GM12874 (cell line): ENCODE data around the gene PALD1.

Source experiments
- TF ChIP-seq, protein P1 (sequence below): IDR thresholded peaks from 2 replicates; pipeline ENCODE4 v1.5.1; 2011; ENCODE audit warnings: low read depth, mild to moderate bottlenecking, control low read depth, low read length, moderate library complexity; ENCODE audit not compliant: insufficient read depth

Gene PALD1

GRCh38 chr10:70595566-70596016 is 117.0 kb downstream of the PALD1 start:
- TF ChIP-seq, protein P1, sequence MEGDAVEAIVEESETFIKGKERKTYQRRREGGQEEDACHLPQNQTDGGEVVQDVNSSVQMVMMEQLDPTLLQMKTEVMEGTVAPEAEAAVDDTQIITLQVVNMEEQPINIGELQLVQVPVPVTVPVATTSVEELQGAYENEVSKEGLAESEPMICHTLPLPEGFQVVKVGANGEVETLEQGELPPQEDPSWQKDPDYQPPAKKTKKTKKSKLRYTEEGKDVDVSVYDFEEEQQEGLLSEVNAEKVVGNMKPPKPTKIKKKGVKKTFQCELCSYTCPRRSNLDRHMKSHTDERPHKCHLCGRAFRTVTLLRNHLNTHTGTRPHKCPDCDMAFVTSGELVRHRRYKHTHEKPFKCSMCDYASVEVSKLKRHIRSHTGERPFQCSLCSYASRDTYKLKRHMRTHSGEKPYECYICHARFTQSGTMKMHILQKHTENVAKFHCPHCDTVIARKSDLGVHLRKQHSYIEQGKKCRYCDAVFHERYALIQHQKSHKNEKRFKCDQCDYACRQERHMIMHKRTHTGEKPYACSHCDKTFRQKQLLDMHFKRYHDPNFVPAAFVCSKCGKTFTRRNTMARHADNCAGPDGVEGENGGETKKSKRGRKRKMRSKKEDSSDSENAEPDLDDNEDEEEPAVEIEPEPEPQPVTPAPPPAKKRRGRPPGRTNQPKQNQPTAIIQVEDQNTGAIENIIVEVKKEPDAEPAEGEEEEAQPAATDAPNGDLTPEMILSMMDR, result no peak

- TF ChIP-seq, protein P1, result no peak
Measured at GRCh38 chr10:70596110-70596798, 117.7 kb downstream of the PALD1 start.

DNA sequence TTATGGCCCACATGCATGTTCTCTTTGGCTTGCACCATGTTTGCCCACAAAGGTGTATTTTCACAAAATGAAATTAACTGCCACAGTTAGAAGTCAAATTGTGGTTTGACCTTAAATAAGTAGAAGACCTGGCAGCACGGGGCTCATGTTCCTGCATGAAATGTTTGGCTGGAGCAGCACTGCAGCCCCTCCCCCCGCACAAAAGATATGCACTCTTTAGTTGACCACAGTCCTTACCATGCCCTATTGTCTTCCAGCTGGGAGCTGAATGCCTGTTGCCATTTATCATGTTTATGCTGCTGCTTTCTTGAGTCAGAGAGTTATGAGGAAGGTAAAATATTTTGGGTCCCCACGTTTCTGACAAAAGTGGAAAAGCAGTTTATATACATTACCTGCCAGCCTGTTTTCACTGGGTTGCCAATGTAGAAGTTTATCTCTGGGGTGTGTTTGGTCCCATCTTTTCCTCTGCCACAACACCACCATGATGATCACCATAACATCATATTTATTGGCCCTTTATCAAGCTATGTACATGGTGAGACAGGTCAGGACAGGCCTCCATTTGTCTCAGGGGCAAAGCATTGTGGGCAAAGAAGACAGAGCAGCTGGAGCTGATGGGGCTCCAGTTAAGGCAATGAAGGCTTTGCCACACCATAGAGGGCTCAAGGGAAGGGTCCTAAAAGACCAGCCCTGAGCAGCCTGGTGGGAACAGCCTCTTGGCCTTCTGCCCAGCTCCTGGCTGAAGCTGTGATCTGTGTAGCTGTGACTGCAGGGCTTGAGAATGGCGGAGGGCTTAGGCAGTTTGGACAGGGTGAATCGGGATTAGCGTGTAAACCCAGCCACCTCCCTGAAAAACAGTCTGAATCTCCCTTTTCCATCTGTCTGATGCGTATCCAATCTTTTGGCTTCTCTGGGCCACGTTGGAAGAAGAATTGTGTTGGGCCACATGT is 118.6 kb downstream of the PALD1 start:
- TF ChIP-seq, protein P1, result no peak

DNA sequence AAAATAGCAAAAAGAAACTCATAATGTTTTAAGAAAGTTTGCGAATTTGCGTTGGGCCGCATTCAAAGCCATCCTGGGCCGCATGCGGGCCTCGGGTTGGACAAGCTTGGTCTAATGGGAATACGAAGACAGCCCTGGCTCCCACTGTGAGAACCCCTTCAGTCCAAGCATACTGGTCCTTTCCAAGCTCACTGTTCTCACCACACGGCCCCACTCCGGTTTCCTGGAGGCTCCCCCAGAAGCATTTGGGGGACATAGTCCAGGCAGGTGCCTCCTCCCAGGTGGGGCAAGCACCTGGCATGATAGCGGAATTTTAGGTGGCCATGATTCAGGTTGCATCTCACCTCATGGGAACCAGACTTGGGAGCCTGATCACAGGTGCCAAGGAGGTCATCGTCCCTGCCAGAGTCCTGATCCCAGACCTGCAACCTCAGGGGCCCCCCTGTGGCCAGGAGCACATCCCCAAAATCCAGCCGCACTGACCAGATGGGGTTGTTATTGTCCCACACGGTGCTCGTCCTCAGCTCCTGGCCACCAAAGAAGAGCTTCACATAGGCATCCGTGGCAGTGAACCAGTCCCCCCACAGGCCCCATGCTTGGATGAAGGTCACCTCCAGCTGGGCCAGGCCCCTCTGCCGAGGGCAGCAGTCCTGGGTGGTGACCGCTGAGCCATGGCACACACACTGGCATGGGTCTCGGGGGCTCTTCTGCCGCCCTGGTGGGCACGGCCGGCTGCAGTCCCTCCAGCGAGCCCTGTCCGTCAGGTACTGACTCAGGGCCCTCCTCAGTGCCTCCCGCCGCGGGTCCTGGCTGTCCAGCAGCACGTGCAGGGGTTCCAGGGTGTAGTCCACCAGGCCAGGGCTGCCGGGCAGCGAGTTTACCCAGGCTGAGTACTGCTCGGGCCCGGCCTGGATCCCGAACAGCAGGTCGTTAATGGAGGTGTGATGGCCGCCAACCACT is 119.6 kb downstream of the PALD1 start:
- TF ChIP-seq, protein P1, result no peak

DNA sequence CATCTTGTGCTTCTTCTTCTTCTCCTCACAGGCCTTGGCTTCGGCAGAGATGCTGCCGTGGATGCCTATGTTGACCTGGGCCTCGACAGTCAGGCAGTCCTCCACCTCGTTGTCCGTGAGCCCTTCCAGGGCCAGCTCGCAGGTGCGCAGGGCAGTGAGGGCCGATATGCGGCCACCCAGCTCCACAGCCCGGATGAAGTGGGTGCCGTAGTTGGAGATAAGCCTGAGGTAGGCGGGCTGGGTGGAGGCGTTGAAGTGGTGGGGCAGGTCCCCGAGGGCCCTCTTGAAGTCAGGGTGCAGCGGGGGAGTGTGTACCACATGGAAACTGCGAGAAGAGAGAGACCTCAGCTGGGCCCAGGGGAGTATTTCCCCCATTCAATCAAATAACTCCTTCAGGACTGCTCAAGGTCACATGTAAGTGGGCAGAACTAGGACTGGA is 120.3 kb downstream of the PALD1 start:
- TF ChIP-seq, protein P1, result no peak

DNA sequence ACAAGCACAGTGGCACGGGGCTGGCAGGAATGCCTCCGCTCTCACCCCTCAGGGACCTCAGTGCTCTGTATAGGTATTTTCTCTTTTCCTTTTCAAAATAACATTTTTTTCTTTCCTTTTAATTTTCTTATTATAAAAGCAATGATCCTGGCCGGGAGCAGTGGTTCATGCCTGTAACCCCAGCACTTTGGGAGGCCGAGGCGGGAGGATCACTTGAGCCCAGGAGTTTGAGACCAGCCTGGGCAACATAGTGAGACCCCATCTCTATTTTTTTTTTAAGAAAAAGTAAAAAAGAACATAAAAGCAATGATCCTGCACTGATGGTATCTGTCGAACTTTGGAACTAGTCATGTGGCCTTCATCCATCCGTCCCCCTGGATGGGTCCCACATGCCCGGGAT is 120.8 kb downstream of the PALD1 start:
- TF ChIP-seq, protein P1, result no peak

GRCh38 chr10:70599791-70600190 is 121.2 kb downstream of the PALD1 start:
- TF ChIP-seq, protein P1, result no peak
